ENCODE measurements around the gene MEIOB.

The MEIOB gene

GRCh38 chr16:1908184-1908583 lies 36.2 kb upstream of the MEIOB start (continued):
- no peak for TF ChIP-seq ZNF426 (tag by site-specific recombination; IDR thresholded peaks at IDR 0.05)
- TF ChIP-seq SCRT1 (tag by site-specific recombination; IDR thresholded peaks at IDR 0.05; ENCODE audit: borderline replicate concordance): no peak
- TF ChIP-seq ZNF664 (tag by site-specific recombination; IDR thresholded peaks at IDR 0.05): no peak
- TF ChIP-seq ZNF362 (tag by site-specific recombination; IDR thresholded peaks at IDR 0.05): no peak
- TF ChIP-seq ZNF221 (tag by site-specific recombination; IDR thresholded peaks at IDR 0.05; ENCODE audit: borderline replicate concordance): no peak
- TF ChIP-seq ZNF202 (tag by site-specific recombination; IDR thresholded peaks at IDR 0.05; ENCODE audit: borderline replicate concordance): no peak

DNA sequence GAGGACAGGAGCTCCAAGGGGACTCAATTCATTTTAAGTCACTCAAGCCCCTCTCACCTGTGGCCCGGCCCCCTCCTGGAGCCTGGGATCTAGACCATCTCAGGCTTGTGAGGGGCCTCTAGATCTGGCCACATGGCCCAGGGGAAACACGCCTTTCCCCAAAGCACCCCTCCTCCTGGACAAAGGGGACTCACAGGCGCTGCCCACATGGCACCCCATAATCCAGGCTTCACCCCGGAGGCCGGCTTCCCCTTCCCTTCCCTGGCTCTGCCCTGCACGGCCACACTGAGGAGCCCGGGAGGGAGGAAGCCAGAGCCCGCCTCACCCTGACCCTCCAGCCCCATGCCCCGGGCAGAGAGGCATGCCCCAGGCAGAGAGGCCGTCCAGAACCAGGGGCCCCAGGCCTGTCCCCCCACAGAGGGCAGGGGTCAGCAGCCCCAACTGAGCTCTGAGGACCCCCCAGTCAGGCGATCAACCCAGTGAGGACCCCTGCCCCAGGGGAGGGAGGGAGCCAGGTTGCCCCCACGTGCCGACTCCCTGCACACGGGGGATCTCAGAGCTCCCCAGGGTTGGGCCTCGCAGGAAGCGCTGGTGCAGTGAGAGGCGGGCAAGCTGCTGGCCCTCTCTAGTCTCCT lies 35.4 kb upstream of the MEIOB start:
- Histone ChIP-seq H3K36me3 (ENCODE audit: control insufficient read depth in 2 of 2, insufficient read depth in 1 of 2, low read length in 2 of 2) (no peaks in the 10 kb centered on the region), H3K4me3 (ENCODE audit: low read depth, low read length) (no peak overlapping the region), H3K4me1 (ENCODE audit: control insufficient read depth, insufficient read depth, low read length) (no peaks in the 10 kb centered on the region), H3K27ac (ENCODE audit: extremely low read depth, low read depth, low read length) (no peak overlapping the region), H3K9me3 (ENCODE audit: control insufficient read depth, insufficient read depth, low read depth, low read length) (no peaks in the 10 kb centered on the region)
- ChIA-PET CTCF (interaction anchor here (1.8 kb wide), 1 partner anchor 16 kb away, joined by 6 read pairs; no protein-coding TSS in a partner anchor), POLR2A (no interaction called here)
- TF ChIP-seq ZBTB48 (tag by site-specific recombination; IDR thresholded peaks at IDR 0.05) (no peak), ZNF560 (tag by site-specific recombination; IDR thresholded peaks at IDR 0.05; ENCODE audit: borderline replicate concordance) (no peak), ZNF629 (tag by site-specific recombination; IDR thresholded peaks at IDR 0.05) (no peak), ZNF121 (tag by site-specific recombination; IDR thresholded peaks at IDR 0.05) (no peak), SP2 (tag by site-specific recombination; IDR thresholded peaks at IDR 0.05) (no peak), ZNF830 (tag by site-specific recombination; IDR thresholded peaks at IDR 0.05; ENCODE audit: low read depth) (no peak), ZNF555 (tag by site-specific recombination; conservative IDR thresholded peaks at IDR 0.05) (no peak), ZNF521 (tag by site-specific recombination; IDR thresholded peaks at IDR 0.05) (no peak)

GRCh38 chr16:1906846-1907165 lies 34.8 kb upstream of the MEIOB start:
- no peak overlapping the region for H3K27ac ChIP-seq (ENCODE audit: extremely low read depth, low read depth, low read length)
- no peaks in the 10 kb centered on the region for H3K36me3 ChIP-seq (ENCODE audit: control insufficient read depth in 2 of 2, insufficient read depth in 1 of 2, low read length in 2 of 2)
- no peaks in the 10 kb centered on the region for H3K4me1 ChIP-seq (ENCODE audit: control insufficient read depth, insufficient read depth, low read length)
- no peak overlapping the region for H3K4me3 ChIP-seq (ENCODE audit: low read depth, low read length)
- ChIA-PET CTCF (interaction anchor here (0.7 to 1.3 kb wide), 2 partner anchors 22 to 48 kb away, joined by 3 read pairs; no protein-coding TSS in a partner anchor), POLR2A (no interaction called here)
- no peaks in the 10 kb centered on the region for H3K9me3 ChIP-seq (ENCODE audit: control insufficient read depth, insufficient read depth, low read depth, low read length)
- TF ChIP-seq ZBTB7A (tag by site-specific recombination; IDR thresholded peaks at IDR 0.05; ENCODE audit: low read depth): no peak
- TF ChIP-seq ZNF776 (tag by site-specific recombination; IDR thresholded peaks at IDR 0.05; ENCODE audit: borderline replicate concordance): no peak
- TF ChIP-seq ZNF394 (tag by site-specific recombination; IDR thresholded peaks at IDR 0.05; ENCODE audit: borderline replicate concordance): no peak
- TF ChIP-seq ZBTB10 (tag by site-specific recombination; IDR thresholded peaks at IDR 0.05): no peak
- TF ChIP-seq ZNF48 (tag by site-specific recombination; IDR thresholded peaks at IDR 0.05): no peak
- no peak for TF ChIP-seq ZNF248 (tag by site-specific recombination; IDR thresholded peaks at IDR 0.05)
- no peak for TF ChIP-seq ZNF404 (tag by site-specific recombination; IDR thresholded peaks at IDR 0.05)
- TF ChIP-seq ZXDB (tag by site-specific recombination; IDR thresholded peaks at IDR 0.05): no peak
- TF ChIP-seq SP3 (tag by site-specific recombination; IDR thresholded peaks at IDR 0.05): no peak
- TF ChIP-seq ZNF292 (tag by site-specific recombination; IDR thresholded peaks at IDR 0.05; ENCODE audit: borderline replicate concordance, low read depth): no peak
- TF ChIP-seq, protein P1, sequence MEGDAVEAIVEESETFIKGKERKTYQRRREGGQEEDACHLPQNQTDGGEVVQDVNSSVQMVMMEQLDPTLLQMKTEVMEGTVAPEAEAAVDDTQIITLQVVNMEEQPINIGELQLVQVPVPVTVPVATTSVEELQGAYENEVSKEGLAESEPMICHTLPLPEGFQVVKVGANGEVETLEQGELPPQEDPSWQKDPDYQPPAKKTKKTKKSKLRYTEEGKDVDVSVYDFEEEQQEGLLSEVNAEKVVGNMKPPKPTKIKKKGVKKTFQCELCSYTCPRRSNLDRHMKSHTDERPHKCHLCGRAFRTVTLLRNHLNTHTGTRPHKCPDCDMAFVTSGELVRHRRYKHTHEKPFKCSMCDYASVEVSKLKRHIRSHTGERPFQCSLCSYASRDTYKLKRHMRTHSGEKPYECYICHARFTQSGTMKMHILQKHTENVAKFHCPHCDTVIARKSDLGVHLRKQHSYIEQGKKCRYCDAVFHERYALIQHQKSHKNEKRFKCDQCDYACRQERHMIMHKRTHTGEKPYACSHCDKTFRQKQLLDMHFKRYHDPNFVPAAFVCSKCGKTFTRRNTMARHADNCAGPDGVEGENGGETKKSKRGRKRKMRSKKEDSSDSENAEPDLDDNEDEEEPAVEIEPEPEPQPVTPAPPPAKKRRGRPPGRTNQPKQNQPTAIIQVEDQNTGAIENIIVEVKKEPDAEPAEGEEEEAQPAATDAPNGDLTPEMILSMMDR (tag by site-specific recombination; IDR thresholded peaks at IDR 0.05): no peak
- TF ChIP-seq ZNF843 (tag by site-specific recombination; IDR thresholded peaks at IDR 0.05): no peak
- TF ChIP-seq ZNF335 (tag by site-specific recombination; conservative IDR thresholded peaks at IDR 0.05): no peak
- TF ChIP-seq ZNF138 (tag by site-specific recombination; IDR thresholded peaks at IDR 0.05; ENCODE audit: borderline replicate concordance): no peak
- no peak for TF ChIP-seq GLI2 (tag by site-specific recombination; IDR thresholded peaks at IDR 0.05; ENCODE audit: borderline replicate concordance, low read depth)
- TF ChIP-seq ZFP37 (tag by site-specific recombination; IDR thresholded peaks at IDR 0.05): no peak
- TF ChIP-seq TCF7L2 (IDR thresholded peaks at IDR 0.05; ENCODE audit: borderline replicate concordance, low read depth, low read length): no peak
